CD14-positive monocyte (primary cell): ENCODE results near the gene RXYLT1. TPM values are rescaled to one million over a fixed set of nuclear protein-coding genes. Genes with fewer than 3 reads are reported as not detected.
A peak's percentile ranks its signal among the peaks of the same experiment; 100 is the strongest.

ENCODE experiments used
- DNase-seq, 3 donors: peaks; one replicate each; pipeline ENCODE4 v3.0.0-alpha.2; 2011 to 2022
- H2AFZ ChIP-seq: 2 replicates; pipeline ENCODE4 v1.6.0; 2012; ENCODE audit warnings: mild to moderate bottlenecking, low read depth, low read length, inconsistent platforms; ENCODE audit not compliant: insufficient read depth, poor library complexity, severe bottlenecking
- H3K27ac ChIP-seq, 2 donors: 1 replicate in 1 of 2; 2 replicates in 1 of 2; pipeline ENCODE4 v1.5.1; 2012 to 2013; ENCODE audit warnings: low read length in 2 of 2, control low read depth in 1 of 2, inconsistent platforms in 1 of 2, low read depth in 1 of 2, mild to moderate bottlenecking in 1 of 2
- H3K27me3 ChIP-seq, 2 donors: one replicate each; pipeline versions ENCODE4 v1.6.0 to v1.6.1; 2011 to 2013; ENCODE audit warnings: low read length in 2 of 2; ENCODE audit not compliant: control insufficient read depth in 2 of 2, insufficient read depth in 2 of 2
- H3K36me3 ChIP-seq, 2 donors: replicated peaks in 1 of 2; 1 replicate in 1 of 2; 2 replicates in 1 of 2; pipeline versions ENCODE4 v1.5.1 to v1.6.1; 2012 to 2013; ENCODE audit warnings: low read length in 2 of 2, control low read depth in 1 of 2, inconsistent platforms in 1 of 2, mild to moderate bottlenecking in 1 of 2; ENCODE audit not compliant: insufficient read depth in 2 of 2, control insufficient read depth in 1 of 2
- H3K4me1 ChIP-seq, 2 donors: 1 replicate in 1 of 2; 2 replicates in 1 of 2; pipeline versions ENCODE4 v1.5.1 to v1.6.1; 2012 to 2013; ENCODE audit warnings: low read length in 2 of 2, control low read depth in 1 of 2, inconsistent platforms in 1 of 2, mild to moderate bottlenecking in 1 of 2, moderate library complexity in 1 of 2; ENCODE audit not compliant: insufficient read depth in 2 of 2, control insufficient read depth in 1 of 2
- H3K4me2 ChIP-seq: replicated peaks from 2 replicates; pipeline ENCODE3; 2012; ENCODE audit warnings: low read length, moderate library complexity, mild to moderate bottlenecking; ENCODE audit not compliant: poor library complexity, severe bottlenecking; ENCODE audit errors: extremely low read depth
- H3K4me3 ChIP-seq, 3 experiments: fragments of 200-600 bp in 1 of 3; sonication (generic) in 1 of 3; replicated peaks in 1 of 3; 1 replicate in 2 of 3; 2 replicates in 1 of 3; pipeline ENCODE4 v1.5.1; 2011 to 2013; ENCODE audit warnings: low read length in 3 of 3, mild to moderate bottlenecking in 3 of 3, control low read depth in 2 of 3, low read depth in 2 of 3, inconsistent platforms in 1 of 3, moderate library complexity in 1 of 3
- H3K79me2 ChIP-seq: 2 replicates; pipeline ENCODE4 v1.6.0; 2012; ENCODE audit warnings: mild to moderate bottlenecking, control low read depth, inconsistent platforms, low read length, moderate library complexity; ENCODE audit not compliant: insufficient read depth
- H3K9ac ChIP-seq: 2 replicates; pipeline ENCODE4 v1.6.0; 2017; ENCODE audit warnings: low read length, mild to moderate bottlenecking; ENCODE audit not compliant: insufficient read depth, poor library complexity, severe bottlenecking
- H3K9me3 ChIP-seq, 2 donors: replicated peaks in 1 of 2; 1 replicate in 1 of 2; 2 replicates in 1 of 2; pipeline versions ENCODE4 v1.5.1 to v1.6.1; 2012 to 2013; ENCODE audit warnings: low read length in 2 of 2, control low read depth in 1 of 2; ENCODE audit not compliant: control insufficient read depth in 1 of 2, insufficient read depth in 1 of 2
- H4K20me1 ChIP-seq: 2 replicates; pipeline ENCODE4 v1.6.0; 2012; ENCODE audit warnings: mild to moderate bottlenecking, low read length, control low read depth, moderate library complexity; ENCODE audit not compliant: insufficient read depth
- H3K27ac Mint-ChIP-seq, 7 donors: one replicate each; pipeline ENCODE4 v1.8.0; 2020; ENCODE audit warnings: mild to moderate bottlenecking in 7 of 7, mixed read lengths in 7 of 7, moderate library complexity in 6 of 7, inconsistent platforms in 2 of 7
- H3K27me3 Mint-ChIP-seq, 3 donors: one replicate each; pipeline ENCODE4 v1.8.0; 2021 to 2022; ENCODE audit warnings: low read depth in 3 of 3, mild to moderate bottlenecking in 3 of 3, mixed read lengths in 3 of 3, moderate library complexity in 3 of 3, inconsistent platforms in 1 of 3
- H3K36me3 Mint-ChIP-seq, 2 donors: one replicate each; pipeline ENCODE4 v1.8.0; 2020; ENCODE audit warnings: mixed read lengths in 2 of 2, inconsistent platforms in 1 of 2, mild to moderate bottlenecking in 1 of 2
- H3K4me1 Mint-ChIP-seq: one replicate; pipeline ENCODE4 v1.8.0; 2020; ENCODE audit warnings: mild to moderate bottlenecking, mixed read lengths
- H3K4me3 Mint-ChIP-seq, 2 donors: one replicate each; pipeline ENCODE4 v1.8.0; 2020; ENCODE audit warnings: mild to moderate bottlenecking in 2 of 2, mixed read lengths in 2 of 2, moderate library complexity in 1 of 2
- H3K9me3 Mint-ChIP-seq, 7 donors: one replicate each; pipeline ENCODE4 v1.8.0; 2020 to 2022; ENCODE audit warnings: mixed read lengths in 7 of 7, mild to moderate bottlenecking in 6 of 7, moderate library complexity in 6 of 7, inconsistent platforms in 2 of 7
- WGBS: methylation state at CpG from one replicate; pipeline ENCODE4 v1.1.5; 2013; ENCODE audit warnings: missing lambda C conversion rate; ENCODE audit not compliant: insufficient coverage; 5-methylcytosine and 5-hydroxymethylcytosine counted together
- intact Hi-C, 2 donors: fragments of 100-400 bp; cut with micrococcal nuclease; formaldehyde crosslinking; loops; one replicate each; pipeline versions ENCODE4 v1.15.0 to v1.15.1; 2023
- polyA plus RNA-seq, 3 donors: library from polyadenylated mRNA; depleted of rRNA in 1 of 3; unstranded in 2 of 3; stranded (reverse) in 1 of 3; fragments of 300-500 nt in 2 of 3; fragments of >200 nt in 1 of 3; fragmentation: Illumina TruSeq in 2 of 3; gene quantifications; 1 replicate in 2 of 3; 2 replicates in 1 of 3; pipeline ENCODE4 v1.2.3, GENCODE V29; 2012 to 2021
- TF ChIP-seq, protein P1 (sequence below): fragments of 200-600 bp; IDR thresholded peaks from one replicate; pipeline ENCODE4 v1.8.0; 2022; ENCODE audit warnings: antibody characterized with exemption, mild to moderate bottlenecking

RXYLT1 gene
- polyA plus RNA-seq, 3 donors, result 4.3 to 6.5 (median 6.5) TPM

- Mint-ChIP-seq H3K27me3 (no peaks in the 10 kb centered on the region), H3K4me1 (no peaks in the 10 kb centered on the region), H3K27ac (peak overlapping the region in 1 of 7 donors; percentile 20), H3K9me3 (no peaks in the 10 kb centered on the region), H3K4me3 (no peak overlapping the region), H3K36me3 (peaks cover 10 to 16% of the 10 kb centered on the region in 2 donors)
- intact Hi-C loops, result no loop called here
- WGBS, result 92% methylated on average over 2 of the region's 10 CpGs
- no peak overlapping the region for H3K4me3 ChIP-seq
- H3K4me1 ChIP-seq, result no peaks in the 10 kb centered on the region
- no peak overlapping the region for H3K4me2 ChIP-seq
- no peak for DNase-seq
- H3K36me3 ChIP-seq, result peaks cover 3% of the 10 kb centered on the region in 2 donors
- H3K9ac ChIP-seq, result no peak overlapping the region
- H4K20me1 ChIP-seq, result no peaks in the 10 kb centered on the region
- TF ChIP-seq, protein P1, sequence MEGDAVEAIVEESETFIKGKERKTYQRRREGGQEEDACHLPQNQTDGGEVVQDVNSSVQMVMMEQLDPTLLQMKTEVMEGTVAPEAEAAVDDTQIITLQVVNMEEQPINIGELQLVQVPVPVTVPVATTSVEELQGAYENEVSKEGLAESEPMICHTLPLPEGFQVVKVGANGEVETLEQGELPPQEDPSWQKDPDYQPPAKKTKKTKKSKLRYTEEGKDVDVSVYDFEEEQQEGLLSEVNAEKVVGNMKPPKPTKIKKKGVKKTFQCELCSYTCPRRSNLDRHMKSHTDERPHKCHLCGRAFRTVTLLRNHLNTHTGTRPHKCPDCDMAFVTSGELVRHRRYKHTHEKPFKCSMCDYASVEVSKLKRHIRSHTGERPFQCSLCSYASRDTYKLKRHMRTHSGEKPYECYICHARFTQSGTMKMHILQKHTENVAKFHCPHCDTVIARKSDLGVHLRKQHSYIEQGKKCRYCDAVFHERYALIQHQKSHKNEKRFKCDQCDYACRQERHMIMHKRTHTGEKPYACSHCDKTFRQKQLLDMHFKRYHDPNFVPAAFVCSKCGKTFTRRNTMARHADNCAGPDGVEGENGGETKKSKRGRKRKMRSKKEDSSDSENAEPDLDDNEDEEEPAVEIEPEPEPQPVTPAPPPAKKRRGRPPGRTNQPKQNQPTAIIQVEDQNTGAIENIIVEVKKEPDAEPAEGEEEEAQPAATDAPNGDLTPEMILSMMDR, result no peak
- no peak overlapping the region for H2AFZ ChIP-seq
- H3K27me3 ChIP-seq, result no peaks in the 10 kb centered on the region
- no peaks in the 10 kb centered on the region for H3K79me2 ChIP-seq
- no peaks in the 10 kb centered on the region for H3K9me3 ChIP-seq
- no peak overlapping the region for H3K27ac ChIP-seq
These were observed 15.5 kb downstream of the RXYLT1 start for GRCh38 chr12:63795032-63795687.

DNA sequence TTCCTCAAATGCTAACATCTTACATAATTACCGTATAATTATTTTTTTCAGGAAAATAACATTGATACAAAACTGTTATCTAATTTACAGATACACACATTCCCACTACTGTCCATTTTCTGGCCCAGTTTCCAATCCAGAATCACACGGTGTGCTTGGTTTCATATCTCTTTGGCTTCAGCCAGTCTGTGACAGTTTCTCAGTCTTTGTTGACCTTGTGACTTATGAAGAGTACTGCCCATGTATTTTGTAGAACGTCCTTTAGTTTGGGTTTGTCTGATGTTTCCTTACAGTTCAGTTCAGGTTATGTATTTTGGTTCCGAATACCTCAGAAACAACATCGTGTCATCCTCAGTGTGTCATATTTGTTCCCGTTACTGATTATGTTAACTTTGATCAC is 16.2 kb downstream of the RXYLT1 start:
- no peak overlapping the region for H3K9ac ChIP-seq
- Mint-ChIP-seq H3K4me3 (no peak overlapping the region), H3K36me3 (peaks cover 3 to 9% of the 10 kb centered on the region in 2 donors), H3K27ac (no peak overlapping the region), H3K4me1 (no peaks in the 10 kb centered on the region), H3K9me3 (no peaks in the 10 kb centered on the region), H3K27me3 (no peaks in the 10 kb centered on the region)
- TF ChIP-seq, protein P1, result no peak
- H3K36me3 ChIP-seq, result no peaks in the 10 kb centered on the region
- intact Hi-C loops, result no loop called here
- H3K27ac ChIP-seq, result no peak overlapping the region
- H3K4me3 ChIP-seq, result no peak overlapping the region
- H3K9me3 ChIP-seq, result no peaks in the 10 kb centered on the region
- H3K4me1 ChIP-seq, result no peaks in the 10 kb centered on the region
- H2AFZ ChIP-seq, result no peak overlapping the region
- H3K4me2 ChIP-seq, result no peak overlapping the region
- H3K27me3 ChIP-seq, result no peaks in the 10 kb centered on the region
- no peak for DNase-seq
- no peaks in the 10 kb centered on the region for H4K20me1 ChIP-seq
- WGBS, result 95% methylated on average over 4 of the region's 6 CpGs
- H3K79me2 ChIP-seq, result no peaks in the 10 kb centered on the region
